GM18870 (cell line): ENCODE measurements around the gene CHTF18.
"Not testable (repeated sequence)": the region's sequence is repeated elsewhere in the genome, so short reads cannot be mapped to it uniquely, and the experiment has no call there.

ENCODE experiments used
- ATAC-seq: cut with Tn5 transposase; IDR thresholded peaks from one replicate; pipeline ENCODE4 v1.9.1; 2021; ENCODE audit warnings: moderate library complexity; ENCODE audit not compliant: unreplicated experiment

The CHTF18 gene

DNA sequence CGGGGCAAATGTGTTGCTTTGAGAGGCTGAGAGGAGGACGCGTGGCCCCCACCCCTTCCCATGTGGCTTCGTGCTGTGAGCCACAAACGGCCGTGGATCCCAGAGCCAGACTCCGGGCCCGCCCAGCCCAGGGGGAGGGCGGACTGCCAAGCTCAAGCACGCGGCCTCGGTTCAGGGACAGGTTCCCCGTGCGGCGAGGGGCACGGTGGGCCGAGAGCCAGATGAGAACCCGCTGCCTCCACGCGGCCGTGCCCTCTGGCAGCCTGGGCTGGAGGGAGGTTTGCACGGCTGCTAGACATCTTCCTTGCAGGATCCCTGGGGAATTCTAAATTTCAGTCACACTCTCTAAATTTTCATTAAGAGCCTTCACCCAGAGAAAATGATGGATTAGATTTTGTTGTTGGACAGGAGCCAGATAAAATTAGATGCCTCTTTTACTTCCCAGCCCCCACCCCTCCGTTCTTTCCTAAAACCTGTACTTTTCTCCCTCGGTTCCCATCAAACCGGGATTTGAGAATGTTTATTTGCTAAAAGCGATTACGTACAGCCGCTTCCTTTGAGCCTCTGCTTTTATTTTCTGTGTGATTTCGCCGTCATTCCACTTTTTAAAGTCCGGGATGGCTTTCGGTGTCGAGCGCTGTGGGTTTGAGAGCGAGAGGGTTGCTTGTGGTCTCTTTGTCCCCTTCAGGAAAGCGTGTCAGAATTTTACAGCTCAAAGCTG lies 37.1 kb downstream of the CHTF18 start:
- no peak for ATAC-seq

DNA sequence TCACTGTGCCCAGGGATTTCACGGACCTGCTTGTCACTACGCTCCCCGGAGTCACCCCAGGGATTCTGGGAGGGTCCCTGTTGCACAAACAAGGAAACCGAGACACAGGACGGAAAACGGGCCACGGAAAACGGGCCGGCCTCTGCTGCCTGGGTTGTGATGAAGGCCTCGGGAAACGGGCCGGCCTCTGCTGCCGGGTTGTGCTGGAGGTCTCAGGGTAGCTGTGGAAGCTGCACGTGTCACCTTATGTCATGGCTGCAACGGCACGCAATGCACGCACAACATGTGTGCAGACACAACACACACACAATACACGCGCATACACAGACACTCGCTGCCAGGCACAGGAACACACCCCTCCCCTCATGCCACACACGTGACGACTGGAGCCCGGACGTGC lies 39.1 kb downstream of the CHTF18 start:
- ATAC-seq = no peak

DNA sequence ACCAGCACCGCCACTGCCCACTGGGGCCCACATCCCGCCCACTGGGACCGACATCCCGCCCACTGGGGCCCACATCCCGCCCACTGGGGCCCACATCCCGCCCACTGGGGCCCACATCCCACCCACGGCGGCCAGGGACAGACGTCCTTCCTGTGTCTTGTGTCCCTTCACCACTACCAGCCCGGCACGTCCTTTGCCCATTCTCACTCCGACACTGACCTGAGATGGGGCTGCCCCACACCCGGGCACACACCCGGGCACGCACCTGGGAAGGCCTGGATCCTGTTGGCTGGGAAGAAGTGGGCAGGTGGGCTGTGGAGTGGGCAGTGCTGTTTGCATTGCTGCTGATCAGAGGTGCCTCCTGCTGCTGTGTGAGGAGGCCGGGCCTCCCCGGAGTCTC lies 40.5 kb downstream of the CHTF18 start:
- no peak for ATAC-seq

DNA sequence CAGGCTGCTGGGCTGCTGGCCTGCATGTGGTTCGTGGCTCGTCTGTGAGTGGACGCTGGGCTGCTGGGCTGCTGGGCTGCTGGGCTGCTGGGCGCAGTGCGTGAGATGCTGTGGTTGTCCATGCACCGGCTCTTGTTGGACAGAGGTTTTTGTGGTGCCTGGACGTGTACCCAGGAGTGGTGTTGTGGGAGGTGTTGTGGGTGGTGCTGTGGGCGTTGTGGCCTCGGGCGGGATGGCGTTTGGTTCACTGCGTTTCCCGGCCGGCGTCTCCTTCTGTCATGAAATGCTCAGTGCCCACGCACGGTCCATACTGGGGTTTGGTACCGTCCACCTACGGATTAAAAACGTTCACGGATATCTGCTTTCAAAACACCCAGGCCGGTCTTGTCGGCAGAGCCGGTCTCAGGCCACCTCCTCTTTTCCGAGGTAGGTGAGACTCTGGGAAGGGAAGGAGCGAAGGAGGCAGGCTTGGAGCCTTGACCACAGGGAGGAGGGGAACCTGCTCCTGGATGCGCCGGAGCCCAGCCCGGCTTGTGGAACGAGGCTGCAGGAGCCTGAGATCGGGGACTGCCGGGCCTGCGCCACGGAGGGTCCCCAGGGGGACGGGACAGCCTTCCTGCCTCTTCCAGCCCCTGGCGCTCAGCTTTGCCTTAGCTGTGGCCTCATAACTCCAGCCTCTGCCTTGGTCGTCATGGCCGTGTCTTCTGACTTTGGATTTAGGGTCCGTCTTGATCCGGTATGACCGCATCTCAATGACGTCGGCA lies 41.9 kb downstream of the CHTF18 start:
- ATAC-seq = no peak

DNA sequence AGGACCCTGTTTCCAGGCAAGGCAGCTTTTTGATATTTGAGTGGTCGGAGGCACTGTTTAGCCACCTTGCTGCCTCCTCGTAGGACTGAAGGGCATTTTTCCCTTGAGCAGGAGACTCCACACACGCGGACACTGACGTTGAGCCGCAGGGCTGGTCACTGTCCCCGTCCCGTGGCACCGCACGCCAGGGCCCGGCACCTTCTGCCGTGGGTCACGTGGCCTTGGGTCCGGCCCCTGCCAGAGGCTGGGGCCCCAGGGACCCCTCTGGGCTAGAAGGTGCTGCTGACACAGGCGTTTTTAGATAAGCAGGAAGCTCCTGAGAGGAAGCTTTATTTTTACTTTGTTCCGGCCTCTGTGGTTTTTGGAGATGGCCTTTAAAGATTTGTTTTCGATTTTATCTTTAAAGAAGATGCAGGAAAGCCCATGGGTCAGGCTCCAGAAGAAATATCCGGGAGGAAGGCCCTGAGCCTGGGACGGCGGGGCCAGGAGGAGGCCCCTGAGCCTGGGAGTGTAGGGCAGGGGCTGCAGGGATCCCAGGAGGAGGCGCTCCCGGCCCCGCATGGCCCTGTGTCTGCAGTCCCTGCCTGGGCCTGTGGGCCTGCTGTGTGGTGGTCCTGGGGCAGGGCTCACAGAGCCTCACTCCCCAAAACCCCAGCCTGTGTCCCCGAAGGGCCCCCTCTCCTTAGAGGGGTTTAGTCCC lies 42.6 kb downstream of the CHTF18 start:
- no peak for ATAC-seq

DNA sequence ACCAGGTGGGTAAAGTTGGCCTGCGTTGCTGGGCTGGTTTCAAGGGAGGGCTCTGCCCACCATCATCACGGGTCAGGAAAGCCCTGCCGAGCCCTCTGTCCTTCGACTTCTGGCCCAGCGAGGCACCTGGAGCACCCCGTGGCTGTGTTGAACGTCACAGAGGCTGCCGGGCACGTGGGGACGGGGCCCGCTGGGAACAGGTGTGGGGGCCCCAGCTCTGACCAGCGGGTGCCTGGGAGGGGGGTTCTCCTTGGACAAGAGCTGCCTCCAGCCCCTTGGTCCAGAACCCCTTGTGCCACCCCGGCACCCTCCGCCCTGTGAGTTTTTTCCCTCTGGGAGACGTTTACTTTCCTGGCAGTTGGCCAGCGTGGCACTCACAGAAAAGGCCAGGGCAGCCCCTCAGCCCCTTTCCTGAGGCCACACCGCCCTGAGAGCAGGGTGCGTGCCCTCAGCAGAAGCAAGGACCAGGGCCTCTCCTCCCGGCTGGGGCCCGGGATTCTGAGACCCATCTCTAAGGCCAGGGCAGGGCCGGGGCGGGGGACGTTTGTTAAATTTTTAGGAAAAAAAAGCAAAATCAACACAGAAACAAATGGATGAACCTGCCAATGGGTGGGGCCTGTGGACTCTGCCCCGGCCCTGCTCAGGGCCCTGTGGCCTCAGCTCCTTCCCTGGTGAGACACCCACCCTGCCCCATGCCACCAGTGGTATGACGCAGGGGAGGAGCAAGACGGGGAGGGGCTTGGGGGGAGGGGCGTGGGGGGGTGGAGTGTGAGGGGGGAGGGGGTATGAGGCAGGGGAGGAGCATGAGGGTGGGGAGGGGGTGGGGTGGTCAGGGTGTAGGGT lies 43.4 kb downstream of the CHTF18 start:
- no peak for ATAC-seq

DNA sequence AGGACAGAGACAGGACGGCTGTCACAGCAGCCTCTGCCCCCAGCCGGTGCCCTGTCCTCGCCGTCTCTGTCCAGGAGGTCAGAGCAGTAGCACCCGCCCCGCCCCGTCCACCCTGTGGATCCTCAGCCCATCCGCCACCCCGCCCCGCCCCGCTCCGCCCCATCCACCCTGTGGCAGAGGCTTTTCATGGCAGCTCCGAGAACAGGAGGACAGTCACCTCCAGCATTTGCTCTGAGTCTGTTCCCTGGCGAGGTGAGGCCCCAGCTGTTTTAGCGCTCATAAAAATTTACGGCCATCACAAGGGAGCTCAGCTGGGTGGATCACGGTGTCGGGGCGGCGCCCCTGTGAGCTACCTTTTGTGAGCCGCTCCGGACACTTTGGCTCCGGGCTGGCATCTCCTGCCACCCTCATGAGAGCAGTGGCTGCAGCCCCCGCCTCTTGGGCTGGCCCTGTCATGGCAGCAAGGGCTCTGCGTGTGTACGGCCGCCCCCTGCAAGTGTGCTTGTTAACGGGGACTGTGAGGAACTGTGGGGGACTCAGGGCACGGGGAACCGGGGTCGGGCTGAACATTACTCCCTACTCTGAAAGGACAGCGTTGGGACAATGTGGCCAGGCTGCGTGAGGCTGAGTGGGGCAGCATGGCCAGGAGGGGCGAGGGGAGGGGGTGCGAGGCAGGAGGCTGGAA lies 44.4 kb downstream of the CHTF18 start:
- ATAC-seq = no peak

DNA sequence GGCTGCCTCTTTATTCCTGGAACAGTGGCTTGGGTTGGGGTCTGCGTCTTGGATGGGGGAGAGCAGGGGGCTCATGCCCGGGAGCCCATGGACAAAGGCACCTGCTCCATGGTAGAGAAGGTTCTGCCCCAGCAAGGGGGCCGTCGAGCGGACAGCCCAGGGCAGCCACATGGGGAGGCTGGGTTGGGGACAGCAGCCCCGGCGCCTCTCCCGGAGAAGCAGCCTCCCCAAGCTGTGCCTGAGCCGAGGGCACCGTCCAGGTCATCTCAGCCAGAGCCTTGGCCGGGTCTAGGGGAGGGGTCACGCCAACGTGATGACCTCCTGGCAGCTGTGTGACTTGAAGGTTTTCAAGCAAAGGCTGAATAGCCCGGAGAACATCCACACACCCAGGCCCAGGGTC lies 45.0 kb downstream of the CHTF18 start:
- ATAC-seq = no peak

DNA sequence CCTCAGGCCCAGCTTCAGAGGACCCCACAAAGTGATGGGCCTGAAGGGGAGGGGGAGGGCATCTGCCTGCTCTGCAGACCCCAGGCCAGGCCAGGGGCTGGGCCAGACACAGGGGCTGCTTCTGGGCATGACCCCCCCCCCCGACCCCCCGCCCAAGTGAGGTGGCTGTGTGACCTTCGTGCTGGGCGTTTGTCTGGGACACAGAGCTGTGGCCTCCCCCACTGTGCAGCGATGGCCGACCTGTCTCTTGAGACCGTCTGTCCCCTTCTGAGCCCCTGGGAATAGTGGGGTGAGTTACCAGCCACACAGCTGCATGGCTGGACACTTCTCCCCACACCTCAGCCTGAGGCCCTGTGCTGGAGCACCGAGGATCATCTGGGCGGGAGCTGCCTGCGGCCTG lies 47.0 kb downstream of the CHTF18 start:
- no peak for ATAC-seq

DNA sequence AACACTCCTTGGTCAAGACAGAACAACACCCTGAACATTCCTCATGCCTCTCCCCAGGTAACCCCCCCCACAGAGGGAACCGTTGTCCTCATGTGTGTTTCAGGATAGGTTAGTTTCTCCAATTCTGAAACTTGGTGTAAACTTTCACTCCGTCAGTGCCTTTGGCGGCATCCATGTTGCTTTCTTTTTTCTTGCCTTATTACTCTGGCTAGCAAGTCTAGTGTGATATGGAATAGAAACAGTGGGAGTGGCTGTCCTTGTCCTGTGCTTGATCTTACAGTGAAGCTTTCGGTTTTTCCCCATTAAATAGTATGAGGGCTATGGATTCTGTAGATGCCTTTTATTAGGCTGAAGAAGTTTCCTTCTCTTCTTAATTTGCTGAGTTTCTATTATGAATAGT lies 47.8 kb downstream of the CHTF18 start:
- ATAC-seq = no peak

DNA sequence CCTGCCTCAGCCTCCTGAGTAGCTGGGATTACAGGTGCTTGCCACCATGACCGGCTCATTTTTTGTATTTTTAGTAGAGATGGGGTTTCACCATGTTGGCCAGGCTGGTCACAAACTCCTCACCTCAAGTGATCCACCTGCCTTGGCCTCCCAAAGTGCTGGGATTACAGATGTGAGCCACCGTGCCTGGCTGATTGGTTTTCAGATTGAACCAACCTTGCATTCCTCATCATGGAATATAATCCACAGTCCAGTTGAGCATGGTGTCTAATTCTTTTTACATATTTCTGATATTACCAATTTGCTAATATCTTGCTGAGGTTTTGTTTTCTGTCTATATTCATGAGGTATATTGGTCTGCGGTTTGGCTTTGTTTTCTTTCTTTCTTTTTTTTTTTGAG lies 48.4 kb downstream of the CHTF18 start:
- not testable (repeated sequence) for ATAC-seq

DNA sequence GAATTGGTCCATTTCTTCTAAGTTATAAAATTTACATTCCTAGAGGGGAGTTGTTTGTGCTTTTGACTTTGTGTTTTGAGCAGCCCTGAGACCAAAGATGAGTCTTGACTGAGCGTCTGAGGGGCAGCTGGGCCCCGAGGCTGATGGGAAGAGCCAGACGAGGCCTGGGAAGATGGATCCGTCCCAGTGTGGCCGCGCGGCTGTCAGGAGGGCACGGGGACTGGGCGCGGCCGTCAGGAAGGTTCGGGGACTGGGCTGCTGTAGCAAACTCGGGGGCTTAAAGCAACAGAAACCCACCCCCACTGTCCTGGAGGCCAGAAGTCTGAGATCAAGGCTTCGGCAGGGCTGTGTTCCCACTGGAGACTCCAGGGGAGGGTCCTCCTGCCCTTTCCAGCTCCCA lies 50.3 kb downstream of the CHTF18 start:
- ATAC-seq = no peak

DNA sequence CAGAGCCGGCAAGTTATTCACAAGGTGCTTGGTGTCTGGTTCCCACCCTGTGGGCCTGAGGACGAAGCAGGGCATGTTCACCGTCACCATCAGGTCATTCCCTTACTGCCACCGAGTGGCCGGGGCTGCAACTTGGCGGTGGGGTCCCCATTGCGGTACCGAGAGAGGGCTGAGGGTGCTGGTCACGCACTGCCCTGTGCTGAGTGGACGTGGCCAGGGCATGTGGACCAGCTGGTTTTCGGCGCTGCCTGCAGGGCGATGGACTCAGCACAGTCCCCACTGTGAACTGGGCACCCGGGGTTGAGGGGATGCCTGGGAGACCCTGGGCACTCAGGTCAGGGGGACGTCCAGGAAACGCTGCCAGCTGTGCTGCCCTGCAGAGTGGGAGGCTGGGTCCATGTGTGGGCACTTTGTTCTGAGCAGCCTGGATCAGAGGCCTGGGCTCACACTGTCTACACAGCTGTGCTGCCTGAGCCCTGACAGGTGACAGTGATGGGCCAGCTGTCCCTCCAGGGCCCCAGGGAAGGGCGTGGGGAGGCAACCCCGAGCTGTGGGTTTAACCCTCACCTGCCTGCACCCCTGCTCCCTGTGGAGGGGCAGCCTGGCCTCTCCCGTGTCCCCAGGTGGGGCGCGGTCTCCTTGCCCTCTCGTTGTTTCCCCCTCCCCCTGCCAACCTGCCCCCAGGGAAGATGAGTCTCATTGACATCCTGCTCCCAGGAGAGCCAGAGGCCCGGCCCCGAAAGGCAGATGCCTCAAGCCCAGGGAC lies 51.4 kb downstream of the CHTF18 start:
- ATAC-seq = no peak

DNA sequence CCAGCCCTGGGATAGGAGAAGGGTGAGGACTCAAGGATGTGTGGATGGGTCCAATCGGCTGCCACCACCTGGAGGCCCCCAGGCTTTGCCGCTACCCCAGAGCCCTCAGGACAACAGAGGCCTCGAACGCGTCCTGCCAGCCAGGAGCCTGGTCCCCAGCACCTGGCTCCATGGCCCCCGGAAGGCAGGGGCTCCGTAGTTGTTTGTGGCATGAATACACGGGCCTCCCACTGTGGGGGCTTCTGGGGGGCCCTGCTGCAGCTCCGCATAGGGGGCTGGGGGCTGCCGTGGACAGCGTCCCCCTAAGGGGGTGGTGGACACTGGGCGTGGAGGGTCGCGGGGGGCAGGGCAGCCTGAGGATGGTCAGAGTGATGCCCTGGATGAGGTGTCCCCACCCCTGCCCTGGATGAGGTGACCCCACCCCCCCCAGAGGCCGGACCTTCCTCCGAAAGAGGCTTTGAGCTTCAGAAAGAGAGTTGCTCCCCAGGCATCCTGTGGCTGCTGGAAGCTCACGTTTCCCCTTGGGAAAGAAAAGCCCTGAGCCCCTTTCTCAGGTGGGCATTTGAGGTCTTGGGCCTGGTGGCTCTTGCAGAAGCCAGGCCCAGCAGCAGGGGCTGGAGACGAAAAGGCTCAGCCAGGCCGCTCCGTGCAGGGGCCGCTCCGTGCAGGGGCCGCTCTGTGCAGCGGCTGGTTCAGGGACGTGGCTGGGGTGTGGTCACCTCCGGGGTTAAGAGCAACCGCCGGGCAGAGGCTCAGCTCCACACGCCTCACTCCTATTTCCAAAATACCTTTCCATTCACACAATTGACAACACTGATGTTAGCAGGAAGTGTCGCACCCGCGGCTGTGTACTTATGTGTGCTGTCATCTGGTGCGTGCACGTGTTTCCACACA lies 52.4 kb downstream of the CHTF18 start:
- no peak for ATAC-seq

DNA sequence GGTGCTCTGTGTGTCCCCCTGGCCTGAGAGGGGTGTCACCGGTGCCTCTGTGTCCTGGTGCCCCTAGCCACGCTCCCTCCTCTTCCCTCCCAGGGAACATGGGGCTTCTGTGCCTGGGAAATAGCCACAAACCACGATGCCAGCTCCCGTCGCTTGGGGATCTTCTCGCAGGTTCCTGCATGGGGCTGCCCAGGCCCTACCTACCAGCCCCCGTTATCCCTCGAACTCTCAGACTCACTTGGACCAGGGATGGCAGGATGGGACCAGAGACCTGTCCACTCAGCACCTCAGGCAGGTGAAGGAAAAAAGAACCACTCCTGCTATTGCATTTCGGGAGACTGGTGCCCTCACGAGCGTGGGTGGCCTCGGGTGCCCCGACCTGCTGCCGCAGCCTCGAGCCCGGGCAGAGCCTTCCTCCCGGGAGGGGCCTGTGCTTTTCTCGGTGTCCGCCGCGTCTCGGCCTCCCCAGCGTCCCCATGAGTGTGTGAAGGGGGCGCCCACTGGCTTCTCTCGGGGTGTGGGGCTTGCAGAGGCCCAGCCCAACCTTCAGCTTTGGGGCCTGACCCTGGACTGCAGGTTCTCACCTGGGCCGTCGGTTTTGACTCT lies 53.1 kb downstream of the CHTF18 start:
- ATAC-seq = no peak

DNA sequence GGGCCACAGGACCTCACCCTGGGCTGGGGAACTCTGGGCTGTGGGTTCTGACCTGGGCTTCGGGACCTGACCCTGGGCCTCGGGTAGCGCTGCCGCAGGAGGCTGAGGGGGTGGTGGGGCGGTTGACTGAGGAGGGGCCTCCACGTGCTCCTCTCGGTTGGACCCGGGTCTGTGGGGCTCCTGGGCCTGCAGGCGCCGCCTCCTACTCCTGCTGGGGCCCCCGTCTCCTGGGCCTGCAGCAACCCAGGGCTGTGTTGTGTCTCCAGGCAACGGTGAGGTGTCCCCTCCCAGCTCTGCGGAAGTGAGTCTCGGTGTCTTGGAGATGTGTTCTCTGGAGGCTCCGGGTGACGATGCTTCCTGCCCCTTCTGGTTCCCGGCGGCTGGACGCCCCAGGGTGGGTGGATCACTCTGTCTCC lies 53.6 kb downstream of the CHTF18 start:
- no peak for ATAC-seq

DNA sequence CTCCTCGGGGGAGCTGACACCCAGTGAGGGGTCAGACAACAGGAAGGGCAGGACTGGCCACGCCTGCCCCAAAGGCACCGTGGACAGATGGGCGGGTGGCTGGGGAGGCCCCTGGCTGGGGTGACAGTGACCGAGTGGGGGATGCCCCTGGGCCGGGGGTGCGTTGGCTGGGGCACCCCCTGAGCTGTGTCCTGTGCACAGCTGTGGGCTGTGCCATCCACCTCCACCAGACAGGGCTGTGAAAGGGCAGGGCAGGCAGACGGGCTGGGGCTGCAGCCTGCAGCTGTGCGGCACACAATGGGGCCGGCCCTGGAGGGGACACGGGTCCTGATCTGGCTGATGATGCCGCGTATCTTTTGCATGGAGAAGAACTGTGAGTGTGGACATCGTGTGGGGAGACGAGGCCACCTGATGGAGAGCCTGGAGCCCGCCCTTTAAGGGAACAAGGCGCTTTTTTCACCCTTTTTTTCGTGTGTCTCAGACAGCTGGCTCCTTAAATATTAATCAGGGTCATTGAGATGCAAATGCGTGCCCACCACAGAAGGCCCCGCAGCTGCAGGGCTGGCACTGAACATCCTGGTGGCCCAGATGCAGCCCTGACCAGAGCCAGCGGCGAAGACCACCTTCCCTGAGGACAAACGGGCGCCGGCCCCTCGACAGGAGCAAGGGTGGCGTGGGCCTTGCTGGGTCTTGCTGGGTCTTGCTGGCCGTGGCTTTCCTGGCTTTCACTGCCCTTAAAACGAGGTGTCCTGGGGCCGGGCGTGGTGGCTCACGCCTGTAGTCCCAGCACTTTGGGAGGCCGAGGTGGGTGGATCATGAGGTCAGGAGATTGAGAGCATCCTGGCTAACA lies 54.5 kb downstream of the CHTF18 start:
- no peak for ATAC-seq
